ENCODE measurements around the gene NEDD4.

- TF ChIP-seq CTCF (optimal IDR thresholded peaks at IDR 0.05 in 1 of 3, IDR thresholded peaks at IDR 0.05 in 1 of 3, conservative IDR thresholded peaks at IDR 0.05 in 1 of 3; ENCODE audit: extremely low read depth in 1 of 3, insufficient read depth in 2 of 3, low read length in 3 of 3), result no peak
- TF ChIP-seq EZH2 (IDR thresholded peaks at IDR 0.05; ENCODE audit: low read length), result no peak
Measured at GRCh38 chr15:56017511-56017910, 24.1 kb upstream of the NEDD4 start.

Data from keratinocyte (primary cell).